Peyer's patch (tissue), 4 donors: Measurements from ENCODE around the gene CECR2.

Experiments used
- CTCF ChIP-seq, 6 experiments: fragments of 450-650 bp in 4 of 6; fragments of 200-600 bp in 2 of 6; sonication (generic) in 1 of 6; IDR thresholded peaks; one replicate each; pipeline ENCODE4 v1.5.1; 2017 to 2019; ENCODE audit warnings: antibody characterized with exemption in 6 of 6, mild to moderate bottlenecking in 3 of 6, moderate library complexity in 1 of 6
- POLR2A ChIP-seq, 2 donors: fragments of 450-650 bp; IDR thresholded peaks; one replicate each; pipeline ENCODE4 v1.5.1; 2017; ENCODE audit warnings: antibody characterized with exemption in 2 of 2, mild to moderate bottlenecking in 2 of 2, moderate library complexity in 2 of 2

GRCh38 chr22:17451316-17451715, 82.1 kb downstream of the CECR2 start:
- TF ChIP-seq CTCF (IDR thresholded peaks at IDR 0.05) = no peak
- no peak for TF ChIP-seq POLR2A (IDR thresholded peaks at IDR 0.05)
